Skeletal muscle satellite cell (primary cell): ENCODE measurements around the gene IL1RAPL2.

Experiments
- H3K27me3 ChIP-seq: 2 replicates; pipeline ENCODE4 v1.7.0; 2013; ENCODE audit warnings: low read length; ENCODE audit not compliant: control insufficient read depth, insufficient read depth
- H3K36me3 ChIP-seq: 2 replicates; pipeline ENCODE4 v1.7.0; 2013; ENCODE audit warnings: mild to moderate bottlenecking, control low read depth, low read length; ENCODE audit not compliant: insufficient read depth
- H3K4me1 ChIP-seq: 2 replicates; pipeline ENCODE4 v1.7.0; 2013; ENCODE audit warnings: low read length; ENCODE audit not compliant: control insufficient read depth, insufficient read depth
- H3K4me2 ChIP-seq: 2 replicates; pipeline ENCODE4 v1.7.0; 2013; ENCODE audit warnings: mild to moderate bottlenecking, low read length
- H3K4me3 ChIP-seq: 2 replicates; pipeline ENCODE4 v1.7.0; 2013; ENCODE audit warnings: low read length
- H3K9ac ChIP-seq: 2 replicates; pipeline ENCODE4 v1.7.0; 2013; ENCODE audit warnings: mild to moderate bottlenecking, low read depth, low read length, moderate library complexity
- H3K9me3 ChIP-seq: replicated peaks from 2 replicates; pipeline ENCODE4 v1.7.0; 2013; ENCODE audit warnings: mild to moderate bottlenecking, control low read depth, low read length

Gene IL1RAPL2

GRCh38 chrX:104935581-104935980 is 369.6 kb downstream of the IL1RAPL2 start:
- no peaks in the 10 kb centered on the region for H3K9me3 ChIP-seq

GRCh38 chrX:104953251-104953650 is 387.3 kb downstream of the IL1RAPL2 start:
- Histone ChIP-seq H3K27me3 (peaks cover 7% of the 10 kb centered on the region), H3K36me3 (no peaks in the 10 kb centered on the region), H3K4me2 (no peak overlapping the region), H3K9me3 (no peaks in the 10 kb centered on the region), H3K4me3 (no peak overlapping the region), H3K4me1 (no peaks in the 10 kb centered on the region), H3K9ac (no peak overlapping the region)

More at GRCh38 chrX:104935581-104935980, 369.6 kb downstream of the IL1RAPL2 start:
- H3K27me3 ChIP-seq, result peaks cover 15% of the 10 kb centered on the region
- no peak overlapping the region for H3K9ac ChIP-seq
- no peak overlapping the region for H3K4me3 ChIP-seq
- no peaks in the 10 kb centered on the region for H3K4me1 ChIP-seq
- H3K4me2 ChIP-seq, result no peak overlapping the region
- no peaks in the 10 kb centered on the region for H3K36me3 ChIP-seq

- no peak overlapping the region for H3K4me3 ChIP-seq
- H3K4me2 ChIP-seq, result no peak overlapping the region
- H3K27me3 ChIP-seq, result peaks cover 15% of the 10 kb centered on the region
- H3K9ac ChIP-seq, result no peak overlapping the region
- H3K9me3 ChIP-seq, result no peaks in the 10 kb centered on the region
- no peaks in the 10 kb centered on the region for H3K36me3 ChIP-seq
- no peaks in the 10 kb centered on the region for H3K4me1 ChIP-seq
Observed at GRCh38 chrX:104961926-104962325, 395.9 kb downstream of the IL1RAPL2 start.

GRCh38 chrX:104968241-104968640 is 402.2 kb downstream of the IL1RAPL2 start:
- Histone ChIP-seq H3K27me3 (peaks cover 19% of the 10 kb centered on the region), H3K36me3 (no peaks in the 10 kb centered on the region), H3K4me1 (no peaks in the 10 kb centered on the region), H3K9ac (no peak overlapping the region), H3K4me3 (no peak overlapping the region), H3K9me3 (no peaks in the 10 kb centered on the region), H3K4me2 (no peak overlapping the region)

DNA sequence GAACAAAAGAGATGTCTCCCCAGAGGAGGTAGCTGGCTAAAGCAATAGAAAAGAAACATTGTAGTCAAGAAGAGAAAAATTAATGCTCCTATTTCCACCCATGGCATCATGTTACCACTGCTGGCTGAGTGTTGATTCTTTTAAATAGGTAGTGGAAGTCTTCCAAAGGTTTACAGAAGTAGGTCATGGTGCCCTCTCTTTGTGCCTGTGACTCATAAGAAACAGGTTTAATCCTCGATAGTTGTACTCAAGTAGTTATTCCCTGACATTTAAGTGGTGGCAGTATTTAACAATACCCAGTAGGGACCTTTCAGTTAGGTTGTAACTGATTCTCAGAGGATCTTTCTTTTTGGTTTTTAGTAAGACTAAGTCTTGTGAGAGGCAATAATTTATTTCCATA is 406.7 kb downstream of the IL1RAPL2 start:
- no peaks in the 10 kb centered on the region for H3K4me1 ChIP-seq
- peaks cover 30% of the 10 kb centered on the region for H3K27me3 ChIP-seq
- H3K4me3 ChIP-seq, result no peak overlapping the region
- H3K9ac ChIP-seq, result no peak overlapping the region
- no peak overlapping the region for H3K4me2 ChIP-seq
- H3K36me3 ChIP-seq, result no peaks in the 10 kb centered on the region
- no peaks in the 10 kb centered on the region for H3K9me3 ChIP-seq

DNA sequence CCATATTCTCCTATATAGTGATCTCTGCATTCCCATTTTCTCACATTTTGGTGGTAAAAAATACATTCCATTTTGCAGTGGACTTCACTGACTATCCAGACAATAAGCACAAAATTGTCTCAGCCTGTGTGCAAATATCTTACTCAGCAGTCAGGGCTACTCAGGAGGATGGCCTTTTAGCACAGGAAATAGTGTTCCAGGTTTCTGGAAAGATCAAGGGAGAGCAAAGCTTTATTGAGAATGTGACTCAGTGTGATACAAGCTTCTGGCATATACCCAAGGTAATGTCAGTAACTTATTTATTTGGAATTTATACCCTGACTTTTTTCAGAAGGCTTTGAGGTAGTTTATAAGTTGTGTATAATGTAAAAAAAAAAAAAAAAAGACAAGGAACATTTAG is 421.1 kb downstream of the IL1RAPL2 start:
- Histone ChIP-seq H3K4me3 (no peak overlapping the region), H3K4me2 (no peak overlapping the region), H3K4me1 (no peaks in the 10 kb centered on the region), H3K36me3 (no peaks in the 10 kb centered on the region), H3K9me3 (no peaks in the 10 kb centered on the region), H3K9ac (no peak overlapping the region), H3K27me3 (peaks cover 16% of the 10 kb centered on the region)

DNA sequence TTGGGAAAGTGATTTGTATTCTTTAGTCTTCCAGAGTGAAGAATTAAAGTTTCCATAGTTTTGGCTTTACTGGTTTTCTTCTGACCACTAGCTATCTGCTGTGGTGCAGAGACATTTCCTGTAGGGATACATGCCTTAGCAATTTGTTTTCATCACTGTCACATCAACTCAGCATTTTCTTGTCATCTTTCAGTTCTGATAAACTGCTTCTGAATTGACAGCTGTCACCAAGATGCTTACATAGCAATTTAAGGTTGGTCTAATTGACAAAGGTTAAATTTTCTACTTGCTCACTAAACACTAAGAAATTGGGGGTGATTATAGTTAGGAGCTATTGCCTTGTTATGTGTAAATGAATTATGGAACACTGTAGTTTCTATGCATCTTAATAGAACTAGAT is 422.0 kb downstream of the IL1RAPL2 start:
- no peaks in the 10 kb centered on the region for H3K36me3 ChIP-seq
- H3K4me3 ChIP-seq, result no peak overlapping the region
- H3K9ac ChIP-seq, result no peak overlapping the region
- H3K4me2 ChIP-seq, result no peak overlapping the region
- peaks cover 23% of the 10 kb centered on the region for H3K27me3 ChIP-seq
- H3K4me1 ChIP-seq, result no peaks in the 10 kb centered on the region
- no peaks in the 10 kb centered on the region for H3K9me3 ChIP-seq

DNA sequence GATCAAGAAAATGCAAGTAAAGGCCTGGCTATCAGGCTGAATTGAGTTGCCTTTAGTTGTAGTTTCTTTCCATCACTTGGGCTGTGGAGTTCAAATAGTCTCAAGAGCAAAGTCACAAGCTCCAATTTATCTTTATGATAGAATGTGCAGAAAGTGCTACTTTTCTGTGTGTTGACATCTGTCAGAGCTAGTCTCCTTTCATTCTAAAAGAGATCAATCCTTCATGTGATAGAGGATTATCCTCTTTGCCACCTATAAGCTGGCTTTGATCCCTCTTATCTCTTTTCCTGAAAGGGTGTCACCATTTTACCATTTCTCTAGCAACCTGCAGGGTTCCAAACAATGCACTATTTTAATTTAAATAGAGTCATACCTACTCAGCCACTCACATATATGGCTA is 429.5 kb downstream of the IL1RAPL2 start:
- no peak overlapping the region for H3K9ac ChIP-seq
- H3K4me3 ChIP-seq, result no peak overlapping the region
- H3K4me2 ChIP-seq, result no peak overlapping the region
- no peaks in the 10 kb centered on the region for H3K9me3 ChIP-seq
- peaks cover 23% of the 10 kb centered on the region for H3K27me3 ChIP-seq
- no peaks in the 10 kb centered on the region for H3K36me3 ChIP-seq
- H3K4me1 ChIP-seq, result no peaks in the 10 kb centered on the region

DNA sequence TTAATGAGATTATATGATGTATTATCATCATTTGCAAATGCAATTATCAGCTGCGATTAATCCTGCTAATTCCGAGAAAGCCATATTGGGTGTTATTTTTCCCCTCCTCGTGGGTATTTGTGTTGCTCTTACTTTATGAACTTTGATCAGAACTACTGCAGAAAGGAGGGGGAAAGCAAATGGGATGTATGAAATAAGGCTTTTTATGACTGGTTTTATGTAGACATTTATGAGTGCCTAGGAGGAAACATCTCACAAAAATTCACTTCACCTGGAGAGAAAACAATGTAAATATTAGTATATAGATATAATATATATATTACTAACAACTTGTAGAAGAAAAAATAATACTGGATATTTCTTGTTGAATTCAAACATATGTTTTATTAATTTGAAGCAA is 440.1 kb downstream of the IL1RAPL2 start:
- H3K36me3 ChIP-seq, result no peaks in the 10 kb centered on the region
- peaks cover 7% of the 10 kb centered on the region for H3K27me3 ChIP-seq
- H3K4me1 ChIP-seq, result no peaks in the 10 kb centered on the region
- H3K4me3 ChIP-seq, result no peak overlapping the region
- H3K9me3 ChIP-seq, result no peaks in the 10 kb centered on the region
- H3K9ac ChIP-seq, result no peak overlapping the region
- H3K4me2 ChIP-seq, result no peak overlapping the region

GRCh38 chrX:105006996-105007395 is 441.0 kb downstream of the IL1RAPL2 start:
- no peak overlapping the region for H3K4me3 ChIP-seq
- no peak overlapping the region for H3K9ac ChIP-seq
- no peaks in the 10 kb centered on the region for H3K9me3 ChIP-seq
- H3K27me3 ChIP-seq, result peaks cover 7% of the 10 kb centered on the region
- H3K36me3 ChIP-seq, result no peaks in the 10 kb centered on the region
- no peaks in the 10 kb centered on the region for H3K4me1 ChIP-seq
- no peak overlapping the region for H3K4me2 ChIP-seq

- no peak overlapping the region for H3K4me3 ChIP-seq
- H3K27me3 ChIP-seq, result no peaks in the 10 kb centered on the region
- no peak overlapping the region for H3K4me2 ChIP-seq
- no peaks in the 10 kb centered on the region for H3K9me3 ChIP-seq
- no peaks in the 10 kb centered on the region for H3K36me3 ChIP-seq
- H3K4me1 ChIP-seq, result no peaks in the 10 kb centered on the region
- no peak overlapping the region for H3K9ac ChIP-seq
Observed at GRCh38 chrX:105013719-105014118, 447.7 kb downstream of the IL1RAPL2 start.

DNA sequence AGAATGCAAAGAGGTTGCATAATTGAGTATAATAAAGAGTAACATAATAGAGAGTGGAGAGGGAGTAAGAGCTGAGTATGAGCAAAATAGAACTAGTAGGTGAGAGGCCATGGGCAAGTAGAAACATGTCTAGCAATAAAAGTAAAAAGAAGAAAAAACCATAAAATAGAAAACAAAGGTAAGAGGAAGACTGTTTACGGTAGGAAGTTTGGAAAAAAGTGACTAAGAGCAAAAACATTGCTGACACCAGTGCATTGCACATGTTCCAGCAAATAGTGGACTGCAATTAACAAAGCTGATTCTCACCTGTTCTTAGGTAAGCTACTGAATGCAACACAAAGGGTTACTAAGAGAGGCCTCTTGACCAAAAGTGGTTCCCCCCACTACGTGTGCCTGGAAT is 451.6 kb downstream of the IL1RAPL2 start:
- Histone ChIP-seq H3K4me3 (no peak overlapping the region), H3K4me1 (no peaks in the 10 kb centered on the region), H3K9me3 (no peaks in the 10 kb centered on the region), H3K9ac (no peak overlapping the region), H3K4me2 (no peak overlapping the region), H3K27me3 (peaks cover 5% of the 10 kb centered on the region), H3K36me3 (no peaks in the 10 kb centered on the region)
